Kidney tubule cell (primary cell): Measurements from ENCODE around the gene S100PBP.
A peak's percentile ranks its signal among the peaks of the same experiment; 100 is the strongest.
"Not testable (repeated sequence)": the region's sequence is repeated elsewhere in the genome, so short reads cannot be mapped to it uniquely, and the experiment has no call there.

Experiments used
- DNase-seq: peaks from one replicate; pipeline ENCODE4 v3.0.0-alpha.2; 2018; ENCODE audit warnings: low spot score

The S100PBP gene

DNA sequence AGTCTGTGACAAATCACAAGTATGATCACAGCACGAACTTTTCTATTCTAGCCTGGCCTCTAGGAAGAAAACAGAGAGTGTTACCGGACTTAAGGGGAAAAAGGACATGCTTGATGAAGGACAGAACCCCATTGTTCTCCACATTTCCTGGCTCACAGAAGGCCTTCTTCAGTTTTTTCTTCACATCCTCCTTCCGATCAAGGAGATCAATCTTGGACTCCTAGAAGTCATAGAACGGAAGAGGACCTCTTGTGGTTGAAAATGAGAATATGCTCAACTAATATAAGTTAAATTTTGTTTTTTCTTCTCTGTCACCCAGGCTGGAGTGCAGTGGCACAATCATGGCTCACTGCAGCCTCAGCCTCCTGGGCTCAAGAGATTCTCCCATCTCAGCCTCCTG lies 30.6 kb upstream of the S100PBP start:
- peak; percentile 16 for DNase-seq

DNA sequence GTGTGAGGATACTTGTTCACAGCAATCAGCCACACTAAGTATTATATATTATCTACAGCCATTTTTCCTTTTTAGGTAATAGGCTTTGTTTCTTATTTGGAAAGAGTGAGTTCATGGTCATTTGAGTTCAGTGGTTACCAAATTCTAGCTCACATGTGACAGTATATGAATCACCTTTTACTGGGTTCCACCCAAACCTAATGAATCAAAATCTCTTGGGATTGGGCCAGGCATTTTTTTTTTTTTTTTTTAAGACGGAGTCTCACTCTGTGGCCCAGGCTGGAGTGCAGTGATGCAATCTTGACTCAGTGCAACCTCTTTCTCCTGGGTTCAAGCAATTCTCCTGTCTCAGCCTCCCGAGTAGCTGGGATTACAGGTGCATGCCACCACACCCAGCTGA lies 28.1 kb upstream of the S100PBP start:
- DNase-seq: peak; percentile 86

DNA sequence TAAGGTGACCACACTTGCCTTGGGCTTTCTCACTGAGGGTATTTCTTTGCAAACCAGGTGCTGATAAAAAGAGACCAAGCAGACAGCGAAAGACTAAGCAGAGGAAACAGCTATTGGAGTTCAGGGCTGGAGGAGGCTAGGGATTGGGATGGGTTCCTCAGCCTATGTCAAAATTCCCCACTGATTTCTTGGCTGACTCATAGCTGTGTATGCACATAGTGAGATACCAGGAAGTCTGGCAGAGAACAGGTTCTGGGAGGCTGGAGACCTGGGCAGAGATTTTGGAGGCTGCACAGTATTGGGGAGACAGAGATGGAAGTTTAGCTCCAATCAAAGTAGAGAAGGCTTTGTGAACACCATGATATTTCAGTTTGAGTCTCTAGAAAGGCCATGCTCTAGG lies 25.6 kb upstream of the S100PBP start:
- DNase-seq: peak; percentile 66

DNA sequence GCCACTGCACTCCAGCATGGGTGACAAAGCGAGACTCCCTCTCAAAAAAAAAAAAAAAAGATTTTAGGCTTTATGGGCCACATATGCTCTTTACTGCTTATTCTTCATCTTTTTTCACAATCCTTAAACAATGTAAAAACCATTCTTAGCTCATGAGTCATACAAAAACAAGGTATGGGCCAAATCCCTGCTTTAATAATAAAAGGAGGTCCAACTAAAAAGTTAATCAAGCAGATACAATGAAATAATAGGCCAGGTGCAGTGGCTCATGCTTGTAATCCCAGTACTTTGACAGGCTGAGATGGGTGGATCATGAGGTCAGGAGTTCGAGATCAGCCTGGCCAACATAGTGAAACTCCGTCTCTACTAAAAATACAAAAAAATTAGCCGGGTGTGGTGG lies 21.7 kb upstream of the S100PBP start:
- DNase-seq: not testable (repeated sequence)

DNA sequence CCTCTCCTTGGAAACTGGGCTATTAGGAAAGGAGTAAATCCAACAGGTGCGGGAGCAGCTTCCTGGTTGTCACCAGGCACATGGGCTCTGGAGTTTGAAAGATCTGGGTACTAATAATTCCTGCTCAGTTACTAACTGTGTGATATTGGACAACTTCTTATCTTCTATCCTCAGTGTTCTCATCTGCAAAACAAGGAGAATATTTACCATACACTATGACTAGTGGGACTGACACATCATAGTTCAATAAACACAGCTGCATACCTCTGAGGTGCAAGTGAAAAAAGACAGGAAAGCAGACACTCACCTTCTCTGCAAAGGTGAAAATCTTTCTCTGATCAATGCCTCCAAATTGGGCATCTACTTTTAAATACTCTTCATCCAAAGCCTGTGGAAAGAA lies 20.0 kb upstream of the S100PBP start:
- no peak for DNase-seq

DNA sequence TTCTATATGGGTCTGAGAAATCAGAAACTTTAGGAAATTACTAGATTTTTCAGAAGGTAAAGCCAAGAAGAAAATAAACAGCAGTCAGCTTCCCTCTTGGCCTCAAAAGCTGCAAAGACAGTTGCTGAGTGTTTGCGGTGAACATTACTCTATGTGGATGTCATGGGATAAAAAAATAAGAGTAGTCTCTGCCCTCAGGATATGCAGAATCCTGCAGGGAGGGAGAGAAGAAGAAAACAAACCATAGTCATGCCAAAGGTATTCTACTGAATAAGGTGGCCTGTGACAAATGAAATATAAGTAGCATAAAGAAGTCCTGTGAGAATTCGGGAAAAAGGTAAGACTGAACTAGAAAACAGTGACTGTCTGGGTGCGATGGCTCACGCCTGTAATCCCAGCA lies 19.3 kb upstream of the S100PBP start:
- DNase-seq: peak; percentile 22

GRCh38 chr1:32798679-32799416 lies 18.6 kb upstream of the S100PBP start:
- DNase-seq: no peak

DNA sequence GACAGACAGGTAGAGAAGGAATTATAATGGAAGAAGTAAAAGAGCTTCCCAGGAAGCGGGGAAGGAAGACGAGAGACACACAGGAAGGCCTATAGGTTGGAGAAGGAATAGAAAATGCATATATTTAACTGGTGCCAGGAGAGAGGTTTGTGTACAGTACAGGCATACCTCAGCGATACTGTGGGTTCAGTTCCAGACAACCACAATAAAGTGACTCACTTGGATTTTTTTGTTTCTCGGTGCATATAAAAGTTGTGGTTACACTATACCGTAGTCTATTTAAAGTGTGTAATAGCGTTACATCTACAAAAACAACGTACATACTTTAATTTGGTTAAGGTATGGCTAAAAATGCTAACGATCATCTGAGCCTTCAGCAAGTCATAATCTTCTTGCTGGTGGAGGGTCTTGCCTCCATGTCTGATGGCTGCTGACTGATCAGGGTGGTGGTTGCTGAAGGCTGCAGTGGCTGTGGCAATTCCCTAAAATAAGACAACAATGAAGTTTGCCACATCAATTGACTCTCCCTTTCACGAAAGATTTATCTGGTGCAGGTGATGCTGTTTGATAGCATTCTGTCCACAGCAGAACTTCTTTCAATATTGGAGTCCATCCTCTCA lies 16.2 kb upstream of the S100PBP start:
- DNase-seq: no peak

GRCh38 chr1:32804460-32804859 lies 13.0 kb upstream of the S100PBP start:
- not testable (repeated sequence) for DNase-seq

DNA sequence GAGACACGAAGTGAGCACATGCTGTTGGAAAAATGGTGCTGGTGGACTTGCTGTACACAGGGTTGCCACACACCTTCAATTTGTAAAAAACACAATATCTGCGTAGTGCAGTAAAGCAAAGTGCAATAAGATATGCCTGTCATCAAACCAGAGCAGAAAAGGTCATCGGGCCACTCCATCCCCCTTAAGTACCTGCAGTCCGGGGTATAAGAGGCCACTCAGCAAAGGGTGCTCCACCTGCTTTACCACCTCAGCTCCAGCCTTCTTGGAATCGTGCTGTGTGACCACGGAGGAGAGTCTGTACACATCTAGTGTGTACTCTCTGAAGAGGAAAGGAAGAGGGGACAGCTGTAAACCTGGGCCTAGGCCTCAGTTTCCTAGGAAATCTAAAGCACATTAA lies 11.2 kb upstream of the S100PBP start:
- DNase-seq: no peak

- DNase-seq: no peak
Observed at GRCh38 chr1:32806910-32807523, 10.4 kb upstream of the S100PBP start.

DNA sequence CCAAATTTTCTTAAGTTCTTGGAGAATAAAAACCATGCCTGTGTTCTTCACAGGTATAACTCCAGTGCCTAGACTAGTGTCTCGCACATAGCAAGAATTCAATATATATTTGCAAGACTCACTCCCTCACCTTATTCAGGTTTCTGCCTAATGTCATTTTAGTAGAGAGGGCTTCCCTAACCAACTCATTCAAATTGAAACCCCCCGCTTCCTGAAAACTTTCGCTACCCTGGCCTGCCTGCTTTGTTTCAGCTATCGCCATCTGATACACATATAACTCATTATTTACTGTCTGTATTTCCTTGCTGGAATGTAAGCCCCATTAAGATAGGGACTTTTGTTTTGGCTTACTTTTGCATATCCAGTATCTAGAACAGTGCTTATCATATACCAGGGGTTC lies 8.9 kb upstream of the S100PBP start:
- DNase-seq: no peak

DNA sequence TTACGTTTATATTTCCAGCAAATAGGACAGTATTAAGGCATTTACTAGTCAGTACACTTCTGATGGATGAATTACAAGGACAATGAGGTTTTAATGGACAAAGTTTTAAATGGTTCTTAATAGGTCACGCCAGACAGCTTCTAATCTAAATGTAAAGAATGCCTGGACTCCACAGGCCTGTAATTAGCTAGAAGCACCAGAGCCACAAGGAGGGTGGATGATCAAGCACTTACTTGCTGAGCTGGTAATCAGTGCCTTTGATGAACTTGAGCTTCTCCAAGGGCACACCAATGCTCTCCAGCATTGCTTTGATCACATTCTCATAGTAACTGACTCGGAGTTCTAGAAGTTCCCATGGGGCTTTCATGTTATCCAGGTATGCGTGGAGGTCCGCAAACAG lies 7.1 kb upstream of the S100PBP start:
- no peak for DNase-seq

- no peak for DNase-seq
Observed at GRCh38 chr1:32811265-32811664, 6.2 kb upstream of the S100PBP start.

DNA sequence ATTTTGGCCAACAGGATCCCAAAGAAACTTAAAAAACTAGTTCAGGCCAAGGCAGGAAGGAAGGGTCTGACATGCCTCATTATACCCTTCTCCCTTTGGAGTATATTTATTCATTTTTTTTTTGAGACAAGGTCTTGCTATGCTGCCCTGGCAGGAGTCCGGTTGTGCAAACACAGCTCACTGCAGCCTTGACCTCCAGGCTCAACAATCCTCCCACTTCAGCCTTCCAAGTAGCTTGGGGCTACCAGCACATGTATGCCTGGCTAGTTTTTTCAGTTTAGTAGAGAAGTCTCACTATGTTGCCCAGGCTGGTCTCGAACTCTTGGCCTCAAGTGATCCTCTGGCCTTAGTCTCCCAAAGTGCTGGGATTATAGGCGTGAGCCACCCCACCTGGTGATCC lies 5.5 kb upstream of the S100PBP start:
- no peak for DNase-seq

- DNase-seq: peak; percentile 46
Observed at GRCh38 chr1:32813941-32814739, 3.3 kb upstream of the S100PBP start.

- peak; percentile 42 for DNase-seq
Observed at GRCh38 chr1:32816676-32817158, 736 bp upstream of the S100PBP start.

DNA sequence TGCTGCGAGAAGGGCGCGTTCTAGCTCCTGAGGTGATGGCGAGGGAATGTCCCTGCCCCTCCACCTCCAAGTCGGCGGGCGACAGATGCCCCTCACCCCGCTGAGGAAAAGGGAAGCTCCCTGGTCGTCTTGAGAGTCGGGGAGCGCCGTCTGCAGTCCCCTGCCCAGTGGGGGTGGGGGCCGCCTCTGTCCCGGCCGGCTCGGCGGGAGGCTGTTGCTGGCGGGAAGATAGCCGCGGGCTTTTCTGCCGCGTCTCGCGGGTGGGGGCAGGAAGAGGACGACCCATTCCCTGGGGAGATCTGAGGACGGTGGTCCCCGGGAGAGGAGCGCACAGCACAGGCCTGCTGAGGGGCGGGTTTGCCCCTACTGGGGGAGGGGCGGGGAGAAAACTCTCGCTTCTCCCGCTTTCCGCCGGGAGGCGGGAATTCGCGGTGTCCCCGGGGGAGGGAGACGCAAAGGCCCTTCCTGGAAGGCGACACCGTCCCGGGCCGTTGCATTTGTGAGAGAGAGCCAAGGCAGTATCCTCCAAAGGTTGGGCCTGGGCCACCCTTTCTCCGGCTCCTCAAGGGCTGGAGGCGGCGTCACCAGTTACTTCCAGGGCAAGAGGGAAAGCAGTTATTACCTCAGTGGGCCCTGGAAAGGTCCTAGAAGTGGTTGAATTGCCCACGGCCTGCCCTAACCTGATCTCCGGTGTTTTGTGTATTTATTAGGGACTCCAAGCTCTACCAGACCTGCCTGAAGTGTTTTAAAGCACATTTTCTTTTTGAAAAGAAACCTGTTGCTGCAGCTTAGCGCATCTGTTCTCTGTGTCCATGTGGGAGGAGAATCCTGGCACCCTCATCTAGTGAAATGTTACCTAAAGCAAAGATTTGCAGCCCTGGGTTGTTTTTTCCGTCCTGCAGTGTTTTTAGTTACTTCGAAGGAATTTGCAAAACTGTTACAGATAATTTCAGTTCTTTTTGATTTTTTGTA lies 648 bp downstream of the S100PBP start:
- peak; percentile 78 for DNase-seq

GRCh38 chr1:32818804-32819541 lies 1.5 kb downstream of the S100PBP start:
- no peak for DNase-seq

GRCh38 chr1:32825181-32825580 lies 7.7 kb downstream of the S100PBP start:
- DNase-seq: no peak

- peak; percentile 5 for DNase-seq
Observed at GRCh38 chr1:32828341-32828740, 10.9 kb downstream of the S100PBP start.
